K562 (cell line): ENCODE measurements around the gene WNT7B. TPM values are rescaled to one million over a fixed set of nuclear protein-coding genes. Genes with fewer than 3 reads are reported as not detected.

ENCODE experiments used
- ATAC-seq: fragments of 200-7000 bp; cut with Tn5 transposase; 3 replicates; pipeline ENCODE4 v1.9.1; 2020; ENCODE audit warnings: moderate library complexity
- BruUV-seq: library from RNA; stranded (reverse); fragments of 400-500 nt; replicated peaks from 2 replicates; lab custom pipeline; 2021; lab: Mats Ljungman, UMichigan
- CTCF ChIA-PET: fragments of 300-600 bp; formaldehyde crosslinking; extraction: SDS; loops from one replicate; lab custom pipeline; 2021; ENCODE audit warnings: low intra/inter-chr PET ratio; lab: Yijun Ruan, JAX
- POLR2A ChIA-PET: fragments of 300-600, 350-650 bp; sonication (Branson Sonifier 250); formaldehyde crosslinking; extraction: SDS; loops from one replicate; lab custom pipeline; 2021; ENCODE audit warnings: antibody characterized with exemption, inconsistent platforms; lab: Yijun Ruan, JAX
- DNase-seq, 4 experiments: peaks; one replicate each; pipeline versions ENCODE4 v3.0.0 to v3.0.0-alpha.2; 2011 to 2018; ENCODE audit warnings: low spot score in 3 of 4, mixed read lengths in 3 of 4; ENCODE audit errors: extremely low read depth in 1 of 4
- FAIRE-seq: peaks from 2 replicates; lab custom pipeline; 2011; peaks lifted over from hg19 to GRCh38; lab: Jason Lieb, UNC
- H2AFZ ChIP-seq: 2 replicates; pipeline ENCODE4 v1.6.0; 2011; ENCODE audit warnings: low read depth, low read length, control low read depth, inconsistent platforms
- H3K27ac ChIP-seq: fragments of 200-600 bp; 3 replicates; pipeline ENCODE4 v1.8.0; 2011; ENCODE audit warnings: low read depth, mild to moderate bottlenecking, control low read depth, inconsistent platforms, low read length, moderate library complexity, mixed read lengths; ENCODE audit errors: extremely low read depth
- H3K27me3 ChIP-seq, 2 experiments: fragments of 300-600 bp in 1 of 2; 2 replicates in 1 of 2; 3 replicates in 1 of 2; pipeline versions ENCODE4 v1.6.0 to v1.8.0; 2011; ENCODE audit warnings: inconsistent platforms in 2 of 2, low read length in 2 of 2, mild to moderate bottlenecking in 1 of 2, mixed read lengths in 1 of 2, moderate library complexity in 1 of 2; ENCODE audit not compliant: control insufficient read depth in 2 of 2, insufficient read depth in 2 of 2
- H3K36me3 ChIP-seq: fragments of 300-600 bp; 3 replicates; pipeline ENCODE4 v1.8.0; 2011; ENCODE audit warnings: mild to moderate bottlenecking, low read length, inconsistent platforms; ENCODE audit not compliant: control insufficient read depth, insufficient read depth
- H3K4me1 ChIP-seq, 2 experiments: fragments of 200-600 bp in 1 of 2; replicated peaks in 1 of 2; 2 replicates in 1 of 2; 3 replicates in 1 of 2; pipeline versions ENCODE4 v1.5.1 to v1.8.0; 2011; ENCODE audit warnings: inconsistent platforms in 2 of 2, low read length in 2 of 2, mild to moderate bottlenecking in 1 of 2, mixed read lengths in 1 of 2, moderate library complexity in 1 of 2; ENCODE audit not compliant: control insufficient read depth in 2 of 2, insufficient read depth in 2 of 2
- H3K4me2 ChIP-seq: 2 replicates; pipeline ENCODE4 v1.6.1; 2011; ENCODE audit warnings: low read length, control low read depth, inconsistent platforms, mixed read lengths; ENCODE audit not compliant: insufficient read depth
- H3K4me3 ChIP-seq: fragments of 200-600 bp; sonication (generic), shearing (Covaris generic); 2 replicates; pipeline ENCODE4 v1.5.1; 2016; ENCODE audit warnings: control low read depth, inconsistent platforms
- H3K79me2 ChIP-seq: fragments of 200-600 bp; 3 replicates; pipeline ENCODE4 v1.8.0; 2011; ENCODE audit warnings: low read length, inconsistent platforms; ENCODE audit not compliant: control insufficient read depth, insufficient read depth
- H3K9ac ChIP-seq, 2 experiments: 2 replicates each; pipeline versions ENCODE4 v1.6.0 to v1.6.1; 2011; ENCODE audit warnings: low read depth in 2 of 2, low read length in 2 of 2, control low read depth in 1 of 2, inconsistent platforms in 1 of 2, mild to moderate bottlenecking in 1 of 2, mixed read lengths in 1 of 2; ENCODE audit not compliant: insufficient read depth in 1 of 2
- H3K9me1 ChIP-seq: one replicate; pipeline ENCODE4 v1.6.0; 2011; ENCODE audit warnings: inconsistent platforms, mild to moderate bottlenecking, low read length, moderate library complexity; ENCODE audit not compliant: control insufficient read depth, insufficient read depth
- H3K9me3 ChIP-seq: replicated peaks from 2 replicates; pipeline ENCODE4 v1.5.1; 2011; ENCODE audit warnings: low read depth, low read length, inconsistent platforms; ENCODE audit not compliant: control insufficient read depth, insufficient read depth
- H4K20me1 ChIP-seq: replicated peaks from 2 replicates; pipeline ENCODE4 v1.6.1; 2011; ENCODE audit warnings: low read length, inconsistent platforms, mixed read lengths; ENCODE audit not compliant: control insufficient read depth, insufficient read depth
- CBX8 ChIP-seq: fragments of 200-600 bp; sonication (generic); IDR thresholded peaks from 2 replicates; pipeline ENCODE4 v1.6.1; 2012; ENCODE audit warnings: borderline replicate concordance, mixed run types, low read depth, mild to moderate bottlenecking, moderate library complexity, mixed read lengths, low read length, control low read depth, inconsistent platforms; ENCODE audit not compliant: poor library complexity, severe bottlenecking; ENCODE audit errors: extremely low read depth
- CEBPB ChIP-seq: fragments of 450-650 bp; IDR thresholded peaks from 2 replicates; pipeline ENCODE4 v1.6.1; 2016; ENCODE audit warnings: missing genetic modification characterization, missing compliant biosample characterization
- ETV1 ChIP-seq: fragments of 450-650 bp; conservative IDR thresholded peaks from 2 replicates; pipeline ENCODE4 v1.6.1; 2016; ENCODE audit warnings: missing genetic modification characterization, control low read depth, low read depth, missing compliant biosample characterization
- GTF2A2 ChIP-seq: IDR thresholded peaks from 2 replicates; pipeline ENCODE4 v1.6.1; 2016; ENCODE audit warnings: mild to moderate bottlenecking, missing genetic modification characterization, missing compliant biosample characterization
- HMG20B ChIP-seq: fragments of 250-450 bp; sonication (Bioruptor Pico); IDR thresholded peaks from 2 replicates; pipeline ENCODE4 v1.5.0; 2021; ENCODE audit warnings: mild to moderate bottlenecking
- MIER1 ChIP-seq: fragments of 450-650 bp; IDR thresholded peaks from 2 replicates; pipeline ENCODE4 v1.6.1; 2016; ENCODE audit warnings: antibody characterized with exemption, mild to moderate bottlenecking, low read depth
- NR2C1 ChIP-seq, 2 experiments: fragments of 450-650 bp; IDR thresholded peaks; 2 replicates each; pipeline ENCODE4 v1.6.1; 2017; ENCODE audit warnings: mild to moderate bottlenecking in 2 of 2, antibody characterized with exemption in 1 of 2, inconsistent platforms in 1 of 2, missing compliant biosample characterization in 1 of 2, missing genetic modification characterization in 1 of 2
- RBM34 ChIP-seq: fragments of 200-400 bp; formaldehyde crosslinking; IDR thresholded peaks from 2 replicates; pipeline ENCODE4 v1.6.1; 2018; ENCODE audit warnings: low read length, borderline replicate concordance; ENCODE audit not compliant: insufficient read depth
- SIN3B ChIP-seq: fragments of 450-650 bp; IDR thresholded peaks from 2 replicates; pipeline ENCODE4 v1.6.1; 2017; ENCODE audit warnings: low read depth, mild to moderate bottlenecking, moderate library complexity
- TBP ChIP-seq: optimal IDR thresholded peaks from 2 replicates; pipeline ENCODE3; 2011; ENCODE audit warnings: low read depth, low read length, improper control_type of control experiment
- THRAP3 ChIP-seq: fragments of 450-650 bp; IDR thresholded peaks from 2 replicates; pipeline ENCODE4 v1.6.1; 2016; ENCODE audit warnings: mild to moderate bottlenecking, inconsistent platforms, borderline replicate concordance
- ZFPM2 ChIP-seq: fragments of 250-450 bp; sonication (Bioruptor Pico); IDR thresholded peaks from 2 replicates; pipeline ENCODE4 v1.5.1; 2022; ENCODE audit warnings: mild to moderate bottlenecking
- ZNF444 ChIP-seq: fragments of 250-450 bp; sonication (Bioruptor Pico); IDR thresholded peaks from 2 replicates; pipeline ENCODE4 v1.4.0; 2020; ENCODE audit warnings: mild to moderate bottlenecking, moderate library complexity
- WGBS: fragments of 100-300 bp; shearing (Covaris generic); methylation state at CpG from one replicate; pipeline ENCODE4 v1.1.6; 2016; ENCODE audit warnings: low coverage, mixed read lengths; ENCODE audit not compliant: insufficient coverage; ENCODE audit errors: missing lambda C conversion rate; 5-methylcytosine and 5-hydroxymethylcytosine counted together
- in situ Hi-C: fragments of 300-500 bp; cut with MboI; formaldehyde crosslinking; loops from 4 replicates; pipeline ENCODE4 v1.15.0; 2018; ENCODE audit warnings: inconsistent platforms, mixed read lengths
- intact Hi-C: fragments of 100-400 bp; cut with micrococcal nuclease; formaldehyde crosslinking; loops from 2 replicates; pipeline ENCODE4 v1.14.2; 2022
- polyA plus RNA-seq, 8 experiments: library from polyadenylated mRNA; depleted of rRNA in 4 of 8; stranded (reverse) in 5 of 8; unstranded in 3 of 8; fragments of >200 nt; fragmentation: Nextera tagmentation in 2 of 8; fragmentation: Illumina TruSeq in 1 of 8; extraction: Ambion mirVana in 2 of 8; extraction: Trizol in 1 of 8; gene quantifications; 2 replicates each; pipeline versions ENCODE4 v1.2.1 to v1.2.3, GENCODE V29; 2011 to 2014; ENCODE audit warnings: inconsistent platforms in 1 of 8, missing spikeins in 1 of 8
- total RNA-seq, 7 experiments: library from RNA; depleted of rRNA in 6 of 7; stranded (reverse); fragments of >200 nt in 6 of 7; fragmentation: Illumina TruSeq in 2 of 7; extraction: Trizol in 2 of 7; gene quantifications; 2 replicates each; pipeline versions ENCODE4 v1.2.1 to v1.2.3, GENCODE V29; 2011 to 2021; ENCODE audit warnings: low replicate concordance in 1 of 7
- TF ChIP-seq, protein P1 (sequence below): sonication (generic); formaldehyde crosslinking; IDR thresholded peaks from 2 replicates; pipeline ENCODE4 v1.9.0; 2022; ENCODE audit warnings: mild to moderate bottlenecking, missing genetic modification reagents
- TF ChIP-seq, protein P2 (sequence below): sonication (generic); formaldehyde crosslinking; IDR thresholded peaks from 2 replicates; pipeline ENCODE4 v1.8.0; 2022; ENCODE audit warnings: mild to moderate bottlenecking, missing genetic modification reagents
- TF ChIP-seq, protein P3 (sequence below), 2 experiments: fragments of 150-350 bp in 1 of 2; IDR thresholded peaks; 2 replicates each; pipeline ENCODE4 v1.6.1; 2012 to 2016; ENCODE audit warnings: low read depth in 2 of 2, low read length in 2 of 2, mild to moderate bottlenecking in 1 of 2, moderate library complexity in 1 of 2

The WNT7B gene
- total and polyA plus RNA-seq, 9 of the 15 experiments (the other 6 are each of a cell fraction or from before 2014, with no cell fraction given), result not detected

GRCh38 chr22:45877651-45878050, 99.3 kb downstream of the WNT7B start:
- no peak overlapping the region for H3K27ac ChIP-seq
- H3K27me3 ChIP-seq, result peaks cover 9 to 52% of the 10 kb centered on the region in 2 experiments

More at GRCh38 chr22:45877651-45878050, 99.3 kb downstream of the WNT7B start:
- Histone ChIP-seq H3K9me3 (no peaks in the 10 kb centered on the region), H2AFZ (no peak overlapping the region), H3K9ac (no peak overlapping the region), H3K4me1 (peaks cover 0 to 6% of the 10 kb centered on the region in 2 experiments; a peak in 2 of 5 replicates), H3K36me3 (no peaks in the 10 kb centered on the region), H3K4me2 (no peak overlapping the region), H4K20me1 (no peaks in the 10 kb centered on the region; the same call in 1 of the 2 replicates), H3K9me1 (no peaks in the 10 kb centered on the region), H3K79me2 (no peaks in the 10 kb centered on the region), H3K4me3 (no peak overlapping the region)
- CTCF ChIA-PET, result no interaction called here
- POLR2A ChIA-PET, result interaction anchor here (0.7 kb wide), 1 partner anchor 413 kb away, joined by 3 read pairs; no protein-coding TSS in a partner anchor
- 4% methylated on average over 12 of the region's 18 CpGs for WGBS
- intact Hi-C loops (no loop called here), in situ Hi-C loops (no loop called here)
- BruUV-seq, result no TSS peak
- FAIRE-seq (no peak), DNase-seq (no peak), ATAC-seq (no peak)
- no peak for TF ChIP-seq MIER1
- no peak for TF ChIP-seq ZFPM2 (CRISPR knock-in tag)
- no peak for TF ChIP-seq GTF2A2 (tag)
- TF ChIP-seq ZNF444 (CRISPR knock-in tag), result no peak
- TF ChIP-seq TBP, result no peak
- TF ChIP-seq, protein P1, sequence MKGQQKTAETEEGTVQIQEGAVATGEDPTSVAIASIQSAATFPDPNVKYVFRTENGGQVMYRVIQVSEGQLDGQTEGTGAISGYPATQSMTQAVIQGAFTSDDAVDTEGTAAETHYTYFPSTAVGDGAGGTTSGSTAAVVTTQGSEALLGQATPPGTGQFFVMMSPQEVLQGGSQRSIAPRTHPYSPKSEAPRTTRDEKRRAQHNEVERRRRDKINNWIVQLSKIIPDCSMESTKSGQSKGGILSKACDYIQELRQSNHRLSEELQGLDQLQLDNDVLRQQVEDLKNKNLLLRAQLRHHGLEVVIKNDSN, result no peak
- no peak for TF ChIP-seq CEBPB (tag)
- no peak for TF ChIP-seq HMG20B (CRISPR knock-in tag)
- TF ChIP-seq, protein P2, sequence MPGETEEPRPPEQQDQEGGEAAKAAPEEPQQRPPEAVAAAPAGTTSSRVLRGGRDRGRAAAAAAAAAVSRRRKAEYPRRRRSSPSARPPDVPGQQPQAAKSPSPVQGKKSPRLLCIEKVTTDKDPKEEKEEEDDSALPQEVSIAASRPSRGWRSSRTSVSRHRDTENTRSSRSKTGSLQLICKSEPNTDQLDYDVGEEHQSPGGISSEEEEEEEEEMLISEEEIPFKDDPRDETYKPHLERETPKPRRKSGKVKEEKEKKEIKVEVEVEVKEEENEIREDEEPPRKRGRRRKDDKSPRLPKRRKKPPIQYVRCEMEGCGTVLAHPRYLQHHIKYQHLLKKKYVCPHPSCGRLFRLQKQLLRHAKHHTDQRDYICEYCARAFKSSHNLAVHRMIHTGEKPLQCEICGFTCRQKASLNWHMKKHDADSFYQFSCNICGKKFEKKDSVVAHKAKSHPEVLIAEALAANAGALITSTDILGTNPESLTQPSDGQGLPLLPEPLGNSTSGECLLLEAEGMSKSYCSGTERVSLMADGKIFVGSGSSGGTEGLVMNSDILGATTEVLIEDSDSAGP, result no peak
- no peak for TF ChIP-seq CBX8
- no peak for TF ChIP-seq NR2C1 (IDR thresholded peaks at IDR 0.05)
- TF ChIP-seq NR2C1 (tag; IDR thresholded peaks at IDR 0.05), result no peak
- TF ChIP-seq, protein P3, sequence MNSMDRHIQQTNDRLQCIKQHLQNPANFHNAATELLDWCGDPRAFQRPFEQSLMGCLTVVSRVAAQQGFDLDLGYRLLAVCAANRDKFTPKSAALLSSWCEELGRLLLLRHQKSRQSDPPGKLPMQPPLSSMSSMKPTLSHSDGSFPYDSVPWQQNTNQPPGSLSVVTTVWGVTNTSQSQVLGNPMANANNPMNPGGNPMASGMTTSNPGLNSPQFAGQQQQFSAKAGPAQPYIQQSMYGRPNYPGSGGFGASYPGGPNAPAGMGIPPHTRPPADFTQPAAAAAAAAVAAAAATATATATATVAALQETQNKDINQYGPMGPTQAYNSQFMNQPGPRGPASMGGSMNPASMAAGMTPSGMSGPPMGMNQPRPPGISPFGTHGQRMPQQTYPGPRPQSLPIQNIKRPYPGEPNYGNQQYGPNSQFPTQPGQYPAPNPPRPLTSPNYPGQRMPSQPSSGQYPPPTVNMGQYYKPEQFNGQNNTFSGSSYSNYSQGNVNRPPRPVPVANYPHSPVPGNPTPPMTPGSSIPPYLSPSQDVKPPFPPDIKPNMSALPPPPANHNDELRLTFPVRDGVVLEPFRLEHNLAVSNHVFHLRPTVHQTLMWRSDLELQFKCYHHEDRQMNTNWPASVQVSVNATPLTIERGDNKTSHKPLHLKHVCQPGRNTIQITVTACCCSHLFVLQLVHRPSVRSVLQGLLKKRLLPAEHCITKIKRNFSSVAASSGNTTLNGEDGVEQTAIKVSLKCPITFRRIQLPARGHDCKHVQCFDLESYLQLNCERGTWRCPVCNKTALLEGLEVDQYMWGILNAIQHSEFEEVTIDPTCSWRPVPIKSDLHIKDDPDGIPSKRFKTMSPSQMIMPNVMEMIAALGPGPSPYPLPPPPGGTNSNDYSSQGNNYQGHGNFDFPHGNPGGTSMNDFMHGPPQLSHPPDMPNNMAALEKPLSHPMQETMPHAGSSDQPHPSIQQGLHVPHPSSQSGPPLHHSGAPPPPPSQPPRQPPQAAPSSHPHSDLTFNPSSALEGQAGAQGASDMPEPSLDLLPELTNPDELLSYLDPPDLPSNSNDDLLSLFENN (IDR thresholded peaks at IDR 0.05; ENCODE audit: low read depth in 2 of 2, low read length in 2 of 2), result no peak
- TF ChIP-seq SIN3B, result no peak
- TF ChIP-seq RBM34, result no peak
- no peak for TF ChIP-seq THRAP3
- TF ChIP-seq ETV1 (tag), result no peak
